Coronary artery (tissue), 2 donors: Measurements from ENCODE around the gene STK39.

Experiments
- DNase-seq: peaks from one replicate; pipeline ENCODE4 v3.0.0-alpha.2; 2017; ENCODE audit warnings: low spot score
- H3K27ac ChIP-seq, 2 donors: fragments of 200-600 bp; sonication (generic); one replicate each; pipeline ENCODE4 v1.5.1; 2016 to 2019
- H3K4me3 ChIP-seq: fragments of 200-600 bp; sonication (generic); 2 replicates; pipeline ENCODE4 v1.5.1; 2016; ENCODE audit warnings: mild to moderate bottlenecking, moderate library complexity
- TF ChIP-seq, protein P1 (sequence below): fragments of 200-600 bp; sonication (generic); IDR thresholded peaks from one replicate; pipeline ENCODE4 v1.5.1; 2019; ENCODE audit warnings: antibody characterized with exemption

Gene STK39

GRCh38 chr2:168233726-168234406 is 13.5 kb downstream of the STK39 start:
- no peak for DNase-seq
- H3K4me3 ChIP-seq = no peak overlapping the region
- no peak overlapping the region for H3K27ac ChIP-seq
- TF ChIP-seq, protein P1, sequence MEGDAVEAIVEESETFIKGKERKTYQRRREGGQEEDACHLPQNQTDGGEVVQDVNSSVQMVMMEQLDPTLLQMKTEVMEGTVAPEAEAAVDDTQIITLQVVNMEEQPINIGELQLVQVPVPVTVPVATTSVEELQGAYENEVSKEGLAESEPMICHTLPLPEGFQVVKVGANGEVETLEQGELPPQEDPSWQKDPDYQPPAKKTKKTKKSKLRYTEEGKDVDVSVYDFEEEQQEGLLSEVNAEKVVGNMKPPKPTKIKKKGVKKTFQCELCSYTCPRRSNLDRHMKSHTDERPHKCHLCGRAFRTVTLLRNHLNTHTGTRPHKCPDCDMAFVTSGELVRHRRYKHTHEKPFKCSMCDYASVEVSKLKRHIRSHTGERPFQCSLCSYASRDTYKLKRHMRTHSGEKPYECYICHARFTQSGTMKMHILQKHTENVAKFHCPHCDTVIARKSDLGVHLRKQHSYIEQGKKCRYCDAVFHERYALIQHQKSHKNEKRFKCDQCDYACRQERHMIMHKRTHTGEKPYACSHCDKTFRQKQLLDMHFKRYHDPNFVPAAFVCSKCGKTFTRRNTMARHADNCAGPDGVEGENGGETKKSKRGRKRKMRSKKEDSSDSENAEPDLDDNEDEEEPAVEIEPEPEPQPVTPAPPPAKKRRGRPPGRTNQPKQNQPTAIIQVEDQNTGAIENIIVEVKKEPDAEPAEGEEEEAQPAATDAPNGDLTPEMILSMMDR = no peak

GRCh38 chr2:168233166-168233565 is 14.2 kb downstream of the STK39 start:
- no peak for DNase-seq
- TF ChIP-seq, protein P1 = no peak
- no peak overlapping the region for H3K4me3 ChIP-seq

GRCh38 chr2:168231609-168232241 is 15.7 kb downstream of the STK39 start:
- DNase-seq = no peak
- H3K27ac ChIP-seq = no peak overlapping the region
- TF ChIP-seq, protein P1 = no peak
- H3K4me3 ChIP-seq = no peak overlapping the region

More at GRCh38 chr2:168233166-168233565, 14.2 kb downstream of the STK39 start:
- H3K27ac ChIP-seq = no peak overlapping the region

- no peak for DNase-seq
- Histone ChIP-seq H3K4me3 (no peak overlapping the region), H3K27ac (no peak overlapping the region)
- TF ChIP-seq, protein P1 = no peak
These were observed 17.0 kb downstream of the STK39 start for GRCh38 chr2:168230389-168230788.

DNA sequence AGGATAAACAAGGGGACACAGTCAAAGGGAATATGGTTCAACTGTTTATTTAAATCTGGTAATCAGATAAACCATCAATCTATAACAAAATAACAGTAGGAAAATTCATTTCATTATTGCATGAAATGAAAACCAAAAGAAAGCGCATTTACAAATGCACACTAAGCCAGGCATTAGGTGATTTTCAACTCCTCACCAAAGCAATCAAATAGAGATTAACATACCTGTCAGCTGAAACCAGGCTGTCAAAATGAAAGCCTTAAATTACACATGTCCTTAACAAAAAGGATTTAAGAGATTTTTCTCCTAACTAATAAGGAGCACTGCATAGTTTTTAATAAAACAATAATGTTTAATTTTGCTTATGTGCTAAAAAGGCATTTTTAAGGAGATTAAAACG is 23.0 kb downstream of the STK39 start:
- TF ChIP-seq, protein P1 = no peak

GRCh38 chr2:168222088-168222487 is 25.3 kb downstream of the STK39 start:
- no peak overlapping the region for H3K27ac ChIP-seq
- no peak for DNase-seq
- H3K4me3 ChIP-seq = no peak overlapping the region
- TF ChIP-seq, protein P1 = no peak

More for the DNA sequence above, 23.0 kb downstream of the STK39 start:
- no peak overlapping the region for H3K4me3 ChIP-seq
- no peak for DNase-seq
- H3K27ac ChIP-seq = no peak overlapping the region
